PC-3 (cell line): ENCODE data around the gene KYNU.

Source experiments
- EZH2 ChIP-seq: fragments of 300-600 bp; sonication (generic); IDR thresholded peaks from one replicate; pipeline ENCODE4 v1.6.1; 2017; ENCODE audit warnings: antibody characterized with exemption, mild to moderate bottlenecking, low read length; ENCODE audit not compliant: unreplicated experiment
- EZH2phosphoT487 ChIP-seq: fragments of 300-600 bp; sonication (generic); IDR thresholded peaks from 2 replicates; pipeline ENCODE4 v1.6.1; 2018; ENCODE audit warnings: mild to moderate bottlenecking, antibody characterized with exemption, low read length, borderline replicate concordance
- TF ChIP-seq, protein P1 (sequence below): fragments of 300-600 bp; sonication (generic); conservative IDR thresholded peaks from 2 replicates; pipeline ENCODE4 v1.5.1; 2017; ENCODE audit warnings: antibody characterized with exemption, low read depth, mild to moderate bottlenecking, low read length

DNA sequence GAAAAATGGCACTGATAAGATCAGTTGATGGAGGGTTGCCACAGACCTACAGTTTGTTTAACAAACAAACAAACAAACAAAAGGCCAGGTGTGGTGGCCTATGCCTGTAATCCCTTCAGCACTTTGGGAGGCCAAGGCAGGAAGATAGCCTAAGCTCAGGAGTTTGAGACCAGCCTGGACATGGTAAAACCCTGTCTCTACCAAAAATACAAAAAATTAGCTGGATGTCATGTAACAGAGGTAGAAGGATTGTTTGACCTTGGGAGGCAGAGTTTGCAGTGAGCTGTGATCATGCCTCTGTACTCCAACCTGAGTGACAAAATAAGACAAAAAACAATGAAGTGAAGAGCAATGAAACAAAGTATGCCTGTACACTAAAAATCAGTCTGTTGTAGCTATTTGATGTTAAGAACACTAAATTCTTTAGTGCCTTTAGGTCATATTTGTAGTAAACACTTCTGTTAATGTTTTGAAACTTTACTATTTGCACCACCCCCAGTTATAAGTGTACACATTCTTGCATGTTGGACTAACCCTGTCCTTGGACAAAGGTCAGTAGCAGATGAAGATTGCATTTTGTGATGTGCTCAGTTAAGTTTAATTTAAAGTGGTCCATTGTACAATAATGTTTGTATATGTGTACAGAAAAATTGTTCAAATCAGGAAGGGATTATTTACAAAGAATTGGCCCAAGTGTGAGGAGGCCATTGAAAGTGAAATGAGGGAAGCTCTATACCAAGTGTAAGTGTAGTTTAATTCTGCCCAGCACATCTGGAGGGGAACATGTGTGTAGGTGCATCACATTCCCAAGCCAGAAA, 73.9 kb downstream of the KYNU start:
- TF ChIP-seq, protein P1, sequence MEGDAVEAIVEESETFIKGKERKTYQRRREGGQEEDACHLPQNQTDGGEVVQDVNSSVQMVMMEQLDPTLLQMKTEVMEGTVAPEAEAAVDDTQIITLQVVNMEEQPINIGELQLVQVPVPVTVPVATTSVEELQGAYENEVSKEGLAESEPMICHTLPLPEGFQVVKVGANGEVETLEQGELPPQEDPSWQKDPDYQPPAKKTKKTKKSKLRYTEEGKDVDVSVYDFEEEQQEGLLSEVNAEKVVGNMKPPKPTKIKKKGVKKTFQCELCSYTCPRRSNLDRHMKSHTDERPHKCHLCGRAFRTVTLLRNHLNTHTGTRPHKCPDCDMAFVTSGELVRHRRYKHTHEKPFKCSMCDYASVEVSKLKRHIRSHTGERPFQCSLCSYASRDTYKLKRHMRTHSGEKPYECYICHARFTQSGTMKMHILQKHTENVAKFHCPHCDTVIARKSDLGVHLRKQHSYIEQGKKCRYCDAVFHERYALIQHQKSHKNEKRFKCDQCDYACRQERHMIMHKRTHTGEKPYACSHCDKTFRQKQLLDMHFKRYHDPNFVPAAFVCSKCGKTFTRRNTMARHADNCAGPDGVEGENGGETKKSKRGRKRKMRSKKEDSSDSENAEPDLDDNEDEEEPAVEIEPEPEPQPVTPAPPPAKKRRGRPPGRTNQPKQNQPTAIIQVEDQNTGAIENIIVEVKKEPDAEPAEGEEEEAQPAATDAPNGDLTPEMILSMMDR: no peak
- TF ChIP-seq EZH2 (no peak), EZH2phosphoT487 (no peak)
